Cardiac fibroblast (primary cell): ENCODE measurements around the gene FCGR1A.
"Not testable (repeated sequence)": the region's sequence is repeated elsewhere in the genome, so short reads cannot be mapped to it uniquely, and the experiment has no call there.

Experiments used
- DNase-seq, 2 donors: peaks; one replicate each; pipeline versions ENCODE4 v3.0.0 to v3.0.0-alpha.2; 2010; ENCODE audit warnings: low read depth in 2 of 2
- H3K4me3 ChIP-seq, 2 donors: replicated peaks in 1 of 2; 1 replicate in 1 of 2; 2 replicates in 1 of 2; pipeline ENCODE4 v1.5.1; 2011; ENCODE audit warnings: low read depth in 2 of 2, low read length in 2 of 2, mild to moderate bottlenecking in 2 of 2, moderate library complexity in 1 of 2

Gene FCGR1A

GRCh38 chr1:149811514-149811889 is 29.0 kb downstream of the FCGR1A start:
- H3K4me3 ChIP-seq: peak overlapping the region in 1 of 2 donors; percentile 37
- peak; percentile 1 to 23 for DNase-seq

DNA sequence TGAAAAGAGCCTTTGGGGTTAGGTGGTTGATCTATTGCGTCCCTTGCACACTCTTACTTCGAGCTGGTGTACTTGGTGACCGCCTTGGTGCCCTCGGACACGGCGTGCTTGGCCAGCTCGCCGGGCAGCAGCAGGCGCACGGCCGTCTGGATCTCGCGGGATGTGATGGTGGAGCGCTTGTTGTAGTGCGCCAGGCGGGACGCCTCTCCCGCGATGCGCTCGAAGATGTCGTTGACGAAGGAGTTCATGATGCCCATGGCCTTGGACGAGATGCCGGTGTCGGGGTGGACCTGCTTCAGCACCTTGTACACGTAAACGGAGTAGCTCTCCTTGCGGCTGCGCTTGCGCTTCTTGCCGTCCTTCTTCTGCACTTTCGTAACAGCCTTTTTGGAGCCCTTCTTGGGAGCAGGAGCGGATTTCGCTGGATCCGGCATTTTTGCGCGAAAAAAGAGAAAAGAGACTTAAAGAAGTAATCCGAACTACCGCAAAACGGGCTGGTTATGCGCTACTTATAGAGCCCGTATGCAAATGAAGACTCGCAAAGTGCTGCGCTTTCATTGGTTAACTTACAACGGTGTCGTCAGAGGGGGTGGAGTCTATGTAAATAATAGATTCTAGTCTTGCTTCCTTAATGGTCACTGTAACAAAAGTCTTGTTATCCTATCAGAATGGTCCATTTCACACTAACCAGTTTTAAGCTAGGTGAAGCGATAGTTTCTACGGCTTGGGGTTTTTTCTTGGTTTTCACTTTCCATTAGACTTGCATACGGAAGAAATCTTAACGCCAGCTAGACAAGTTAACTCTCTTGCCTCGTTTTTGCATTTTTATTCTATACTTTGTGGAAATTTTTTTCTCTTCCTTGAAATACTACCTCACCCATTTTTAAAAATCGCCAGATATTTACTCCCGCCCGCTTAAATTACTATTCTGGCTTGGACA is 29.7 kb downstream of the FCGR1A start:
- DNase-seq: peak; percentile 94 to 95

DNA sequence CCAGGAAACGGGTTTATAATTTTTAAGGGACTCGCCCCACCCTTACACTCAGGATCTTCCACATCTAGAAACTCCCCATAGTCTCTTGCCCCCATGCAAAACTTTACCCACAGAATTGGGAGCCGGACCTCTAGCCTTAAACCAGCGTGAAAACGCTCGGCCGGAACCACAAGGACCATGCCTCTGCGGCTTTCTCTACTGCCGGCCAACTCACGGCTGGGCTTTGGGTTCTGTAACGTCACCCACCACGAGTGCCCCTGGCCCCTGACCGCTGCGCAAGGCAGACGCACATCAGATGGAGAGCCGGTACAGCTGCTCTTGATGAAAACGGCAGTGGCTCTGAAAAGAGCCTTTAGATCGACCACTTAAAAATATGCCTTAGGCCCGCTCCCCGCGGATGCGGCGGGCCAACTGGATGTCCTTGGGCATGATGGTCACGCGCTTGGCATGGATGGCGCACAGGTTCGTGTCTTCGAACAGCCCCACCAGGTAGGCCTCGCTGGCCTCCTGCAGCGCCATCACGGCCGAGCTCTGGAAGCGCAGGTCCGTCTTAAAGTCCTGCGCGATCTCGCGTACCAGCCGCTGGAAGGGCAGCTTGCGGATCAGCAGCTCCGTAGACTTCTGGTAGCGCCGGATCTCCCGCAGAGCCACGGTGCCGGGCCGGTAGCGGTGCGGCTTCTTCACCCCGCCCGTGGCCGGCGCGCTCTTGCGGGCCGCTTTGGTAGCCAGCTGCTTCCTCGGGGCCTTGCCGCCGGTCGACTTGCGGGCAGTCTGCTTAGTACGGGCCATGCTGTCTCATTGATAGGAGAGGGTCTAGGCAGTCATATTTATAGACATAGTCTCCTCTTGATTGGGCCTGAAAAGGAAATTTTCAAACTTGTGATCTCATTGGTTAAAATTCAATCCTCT is 30.7 kb downstream of the FCGR1A start:
- peak overlapping the region; percentile 28 to 48 for H3K4me3 ChIP-seq
- peak; percentile 78 to 80 for DNase-seq

More for the DNA sequence above, 29.7 kb downstream of the FCGR1A start:
- H3K4me3 ChIP-seq: peak overlapping the region; percentile 41 to 49

DNA sequence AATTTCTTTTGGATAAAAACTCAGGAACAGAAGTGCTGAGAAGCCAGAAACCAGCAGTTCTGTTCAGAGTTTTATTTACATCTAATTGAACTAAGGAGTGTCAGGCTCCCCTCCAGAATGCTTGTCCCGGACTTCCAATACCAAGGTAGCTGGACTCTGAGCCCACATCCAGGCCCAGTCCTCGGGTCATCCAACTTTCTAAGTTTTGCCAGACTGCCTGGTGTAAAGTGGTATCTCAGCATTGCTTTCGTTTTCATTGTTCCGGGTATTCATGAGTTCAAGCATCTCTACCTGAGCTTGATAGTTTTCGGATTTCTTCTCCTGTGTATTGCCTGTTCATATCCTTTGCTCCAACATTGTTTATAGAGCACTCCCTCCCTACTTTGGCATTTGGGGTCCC is 37.9 kb downstream of the FCGR1A start:
- not testable (repeated sequence) for H3K4me3 ChIP-seq, DNase-seq

DNA sequence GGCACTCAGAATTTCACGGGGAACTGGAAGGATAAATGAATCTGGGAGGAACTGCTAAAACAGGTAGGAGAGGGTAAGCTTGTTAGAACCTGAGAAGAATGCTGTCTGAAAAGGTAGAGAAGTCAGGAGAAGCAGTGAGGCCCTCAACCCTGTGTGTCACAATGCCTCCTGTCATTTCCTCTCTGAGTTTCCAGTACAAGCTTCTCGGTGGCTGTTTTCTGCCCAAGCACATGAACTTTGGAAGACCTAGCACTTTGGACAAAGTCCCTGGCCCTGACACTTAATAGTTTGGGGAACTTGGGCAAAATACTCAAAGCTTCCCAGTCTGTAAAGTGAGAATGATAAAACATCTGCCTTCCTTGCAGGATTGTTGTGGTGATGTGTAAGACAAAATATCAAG is 44.1 kb downstream of the FCGR1A start:
- H3K4me3 ChIP-seq, DNase-seq: not testable (repeated sequence)

GRCh38 chr1:149831764-149832315 is 49.3 kb downstream of the FCGR1A start:
- not testable (repeated sequence) for H3K4me3 ChIP-seq, DNase-seq

- not testable (repeated sequence) for H3K4me3 ChIP-seq, DNase-seq
These were observed 50.0 kb downstream of the FCGR1A start for GRCh38 chr1:149832316-149833126.

GRCh38 chr1:149833144-149833543 is 50.6 kb downstream of the FCGR1A start:
- H3K4me3 ChIP-seq, DNase-seq: not testable (repeated sequence)

DNA sequence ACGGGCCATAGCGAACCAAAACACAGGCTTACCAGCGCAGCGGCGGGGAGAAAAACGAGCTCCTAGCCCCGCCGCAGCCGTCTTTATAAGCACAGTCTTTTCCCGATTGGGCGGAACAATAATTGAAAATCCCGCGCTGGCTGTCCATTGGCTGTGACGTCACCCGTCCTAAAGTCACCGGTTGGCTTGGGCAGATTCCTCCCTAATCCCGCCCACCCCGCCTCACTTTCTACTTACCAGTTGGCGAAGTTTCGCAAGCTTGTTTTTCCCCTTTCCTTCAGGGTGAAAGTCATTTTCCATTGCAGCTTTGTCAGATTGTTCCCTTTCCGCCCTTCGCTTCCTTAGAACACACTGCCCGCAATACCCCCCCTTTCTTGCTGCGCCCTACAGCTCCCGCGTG is 58.7 kb downstream of the FCGR1A start:
- DNase-seq, H3K4me3 ChIP-seq: not testable (repeated sequence)
